ENCODE measurements around the gene CPA2.
"Not testable (repeated sequence)": the region's sequence is repeated elsewhere in the genome, so short reads cannot be mapped to it uniquely, and the experiment has no call there.

The CPA2 gene

DNA sequence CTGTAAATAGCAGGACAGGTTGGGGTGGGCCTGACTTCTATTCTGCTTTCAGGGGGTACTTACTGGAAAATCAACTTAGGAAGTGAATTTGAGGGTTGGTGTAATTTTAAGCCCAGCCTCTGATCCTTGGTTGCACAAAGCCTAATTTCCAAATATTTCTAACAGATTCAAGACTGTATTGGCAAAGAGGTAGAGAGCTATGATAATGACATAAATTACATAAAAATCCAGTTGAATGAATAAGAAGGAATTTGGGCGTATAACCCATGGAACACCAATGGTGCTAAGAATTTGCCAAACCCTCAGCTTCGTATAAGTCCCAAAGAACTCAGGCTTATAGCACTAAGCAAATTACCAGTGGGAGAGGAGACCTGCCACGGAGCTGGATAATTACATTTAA, 38.2 kb downstream of the CPA2 start:
- DNase-seq, result no peak

DNA sequence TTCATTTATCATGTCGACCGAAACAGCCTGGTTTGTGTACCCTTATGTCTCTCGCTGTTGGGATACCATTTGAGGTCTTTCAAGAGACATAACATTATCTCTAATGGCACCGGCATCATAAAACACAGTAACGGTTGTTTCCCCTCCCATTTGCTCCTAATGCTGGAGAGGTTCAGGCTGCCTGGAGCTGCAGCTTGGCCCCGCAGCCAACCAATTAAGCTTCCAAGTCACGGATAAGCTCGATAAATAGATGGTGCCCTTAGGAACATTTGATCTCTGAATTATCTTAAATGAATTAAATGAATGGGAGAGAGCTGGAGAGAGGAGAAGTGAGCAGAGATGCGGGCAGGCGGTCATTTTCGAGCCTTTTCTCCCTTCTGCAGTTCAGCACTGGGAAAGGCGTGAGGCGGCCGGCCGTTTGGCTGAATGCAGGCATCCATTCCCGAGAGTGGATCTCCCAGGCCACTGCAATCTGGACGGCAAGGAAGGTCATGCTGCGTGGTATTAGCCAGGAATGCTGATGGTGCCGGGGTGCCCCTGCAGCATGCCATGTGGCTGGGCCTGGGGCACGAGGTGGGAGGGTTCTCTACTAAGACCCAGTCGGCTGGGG, 38.9 kb downstream of the CPA2 start:
- no peak for DNase-seq

DNA sequence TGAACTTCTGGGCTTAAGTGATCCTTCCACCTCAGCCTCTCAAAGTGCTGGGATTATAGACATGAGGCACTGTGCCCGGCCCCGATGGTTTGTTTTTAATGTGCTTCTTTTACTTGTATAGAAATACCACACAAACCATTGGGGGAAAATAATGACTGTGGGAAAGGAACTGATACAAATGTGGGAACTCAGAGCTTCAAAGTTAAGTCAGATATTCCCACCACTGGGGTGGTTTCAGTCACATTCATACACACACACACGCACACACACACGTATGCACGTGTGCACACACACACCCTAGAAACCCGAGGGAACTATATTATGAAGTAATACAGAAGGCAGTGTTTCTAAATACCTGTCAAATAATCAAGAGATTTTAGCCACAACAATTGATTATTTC, 43.3 kb downstream of the CPA2 start:
- DNase-seq, result no peak

DNA sequence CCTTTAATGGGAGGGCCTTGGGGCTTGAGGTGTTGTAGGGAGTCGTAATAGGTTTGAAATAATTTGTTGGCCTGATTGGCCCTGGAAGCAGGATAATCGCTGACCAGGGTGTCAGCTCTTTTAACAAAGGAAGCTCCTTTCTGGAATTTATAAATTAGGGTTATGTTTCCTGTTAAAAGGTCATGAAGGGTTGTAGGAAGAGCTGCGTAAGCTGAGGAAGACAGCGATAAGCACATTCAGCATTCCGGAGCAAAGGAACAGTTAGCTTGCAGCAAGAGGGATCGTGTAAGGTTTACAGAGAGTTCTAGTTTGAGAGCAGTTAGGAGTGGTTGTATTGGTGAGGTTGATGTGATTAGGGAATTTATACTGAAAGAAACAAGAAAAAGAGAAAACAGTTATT, 47.6 kb downstream of the CPA2 start:
- no peak for DNase-seq

DNA sequence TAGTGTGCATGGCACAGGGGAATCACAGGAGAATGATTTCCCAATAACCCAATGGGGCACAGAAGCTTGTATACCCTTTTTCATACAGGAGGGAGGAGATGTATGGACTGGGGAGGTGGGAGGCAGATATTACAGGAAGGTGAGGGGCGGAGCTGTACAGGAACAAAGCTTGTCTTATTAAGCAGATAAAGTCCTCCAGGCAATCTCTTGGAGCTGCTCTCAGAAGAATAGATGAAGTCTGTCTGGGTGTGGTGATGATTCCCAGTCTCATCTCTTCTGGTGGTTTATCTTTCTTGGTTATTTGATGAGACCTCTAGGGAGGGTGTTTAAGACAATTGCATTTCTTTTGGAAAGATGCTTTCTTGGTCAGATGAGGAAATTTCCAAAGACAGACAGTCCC, 52.9 kb downstream of the CPA2 start:
- no peak for DNase-seq

DNA sequence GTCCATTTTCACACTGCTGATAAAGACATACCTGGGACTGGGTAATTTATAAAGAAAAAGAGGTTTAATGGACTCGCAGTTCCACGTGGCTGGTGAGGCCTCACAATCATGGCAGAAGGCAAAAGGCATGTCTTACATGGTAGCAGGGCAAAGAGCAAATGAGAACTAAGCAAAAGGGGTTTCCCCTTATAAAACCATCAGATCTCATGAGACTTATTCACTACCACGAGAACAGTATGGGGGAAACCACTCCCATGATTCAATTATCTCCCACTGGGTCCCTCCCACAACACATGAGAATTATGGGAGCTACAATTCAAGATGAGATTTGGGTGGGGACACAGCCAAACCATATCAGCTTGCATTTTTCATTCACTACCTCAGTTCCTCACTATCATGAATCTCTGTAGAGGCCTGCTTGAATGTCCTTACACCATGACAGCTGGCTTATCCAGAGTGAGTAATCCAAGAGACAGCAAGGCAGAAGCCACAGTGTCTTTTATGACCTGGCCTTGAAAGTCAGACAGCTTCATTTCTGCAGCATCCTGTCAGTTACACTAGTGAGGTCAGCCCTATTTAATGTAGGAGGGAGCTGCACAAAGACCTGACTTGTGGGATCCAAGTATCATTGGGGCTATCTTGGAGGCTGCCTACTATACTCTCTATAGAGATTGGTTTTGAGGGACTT, 55.0 kb downstream of the CPA2 start:
- DNase-seq, result not testable (repeated sequence)

DNA sequence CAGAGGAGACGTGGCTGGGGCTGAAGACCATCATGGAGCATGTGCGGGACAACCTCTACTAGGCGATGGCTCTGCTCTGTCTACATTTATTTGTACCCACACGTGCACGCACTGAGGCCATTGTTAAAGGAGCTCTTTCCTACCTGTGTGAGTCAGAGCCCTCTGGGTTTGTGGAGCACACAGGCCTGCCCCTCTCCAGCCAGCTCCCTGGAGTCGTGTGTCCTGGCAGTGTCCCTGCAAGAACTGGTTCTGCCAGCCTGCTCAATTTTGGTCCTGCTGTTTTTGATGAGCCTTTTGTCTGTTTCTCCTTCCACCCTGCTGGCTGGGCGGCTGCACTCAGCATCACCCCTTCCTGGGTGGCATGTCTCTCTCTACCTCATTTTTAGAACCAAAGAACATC, 56.0 kb downstream of the CPA2 start:
- no peak for DNase-seq

DNA sequence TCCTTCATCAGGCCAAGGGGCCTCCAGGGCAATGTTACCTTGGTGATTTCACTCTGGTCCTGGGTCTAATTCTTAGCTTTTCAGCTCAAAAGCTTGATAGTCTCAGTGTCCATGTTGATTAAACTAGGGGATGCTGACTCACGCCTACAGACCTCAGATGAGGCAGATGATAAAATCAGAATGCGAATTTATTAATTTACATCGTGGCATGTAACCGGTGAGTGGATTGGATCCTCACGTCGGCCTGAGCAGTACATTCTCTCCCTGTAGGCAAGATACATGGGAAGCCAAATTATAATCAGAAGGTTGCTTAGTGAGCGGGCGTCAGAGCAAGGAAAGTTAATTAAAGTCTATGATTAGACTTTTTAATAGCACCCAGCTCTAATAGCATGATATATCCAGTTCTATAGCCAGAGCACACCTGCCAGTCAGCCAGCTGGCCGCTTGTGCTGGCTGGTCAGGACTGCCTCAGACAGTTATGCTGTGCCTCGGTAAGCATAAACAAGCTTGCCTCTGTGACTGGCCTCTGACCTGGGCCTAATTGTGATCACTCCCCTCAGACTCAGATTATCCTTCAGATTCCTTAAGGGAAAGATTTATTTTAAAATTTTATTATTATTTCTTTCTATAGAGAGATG, 57.8 kb downstream of the CPA2 start:
- no peak for DNase-seq

DNA sequence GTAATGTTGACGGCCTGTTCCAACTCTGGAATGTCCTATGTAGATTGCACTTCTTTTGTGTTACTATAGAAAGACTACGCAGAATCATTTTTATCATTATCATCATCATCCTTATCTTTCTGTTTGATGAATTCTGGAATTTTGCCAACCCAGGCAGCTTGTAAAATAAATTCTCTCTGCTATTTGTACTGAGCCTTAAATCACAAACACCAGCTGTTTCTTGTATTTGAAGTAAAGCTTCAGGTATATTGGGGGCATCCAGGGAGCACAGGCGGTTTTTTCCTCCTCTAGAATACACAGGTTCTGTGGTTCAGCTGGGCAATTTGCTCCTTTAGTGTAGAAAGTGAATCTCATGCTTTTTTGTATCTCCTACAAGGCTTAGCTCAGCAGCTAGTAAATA, 63.0 kb downstream of the CPA2 start:
- no peak for DNase-seq

DNA sequence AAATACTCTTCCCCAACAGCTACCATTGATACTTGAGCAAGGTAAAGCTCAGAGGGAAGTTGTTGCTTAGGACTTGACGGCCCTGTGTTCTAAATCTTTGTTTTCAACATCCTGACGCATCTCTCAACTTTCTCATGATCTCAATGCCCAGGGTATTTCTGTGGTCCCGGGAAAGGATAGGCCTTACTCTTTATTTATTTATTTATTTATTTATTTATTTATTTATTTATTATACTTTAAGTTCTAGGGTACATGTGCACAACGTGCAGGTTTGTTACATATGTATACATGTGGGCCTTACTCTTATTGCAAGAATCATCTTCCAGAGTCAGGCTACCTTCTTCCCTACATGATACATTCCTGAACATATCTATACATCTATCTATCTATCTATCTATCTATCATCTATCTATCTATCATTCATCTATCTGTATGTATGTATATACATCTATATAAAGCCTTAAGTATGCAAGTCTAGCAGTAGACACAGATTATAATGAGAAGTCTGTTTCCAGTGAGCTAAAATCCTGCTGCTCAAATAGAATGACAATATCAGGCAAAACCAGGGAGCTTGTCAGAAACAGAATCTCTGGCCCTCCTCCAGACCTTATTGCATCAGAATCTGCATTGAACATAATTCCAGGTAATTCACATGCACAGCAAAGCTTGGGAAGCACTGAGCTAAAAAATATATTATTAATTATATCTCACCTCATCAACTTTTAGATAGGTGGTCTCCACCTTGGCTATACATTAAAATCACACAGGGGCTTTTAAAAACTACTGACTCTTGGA, 65.8 kb downstream of the CPA2 start:
- no peak for DNase-seq

DNA sequence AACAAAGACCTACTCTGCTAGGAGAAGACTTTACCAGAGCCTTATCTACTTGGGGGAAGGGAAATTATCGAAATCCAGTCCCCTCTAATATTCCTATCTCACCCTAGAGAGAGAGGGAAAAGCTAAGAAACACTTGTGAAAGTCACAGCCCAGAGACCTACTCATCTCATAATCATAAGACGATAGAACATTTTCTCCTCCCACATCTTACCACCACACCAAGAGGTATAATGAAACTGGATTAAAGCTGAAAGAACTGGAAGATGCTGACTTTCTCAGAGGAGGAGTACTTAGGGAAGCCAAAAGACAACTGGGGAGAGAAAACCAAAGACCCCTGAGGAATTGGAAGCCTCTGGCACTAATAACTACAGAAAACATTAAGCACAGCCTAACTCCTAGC, 67.2 kb downstream of the CPA2 start:
- DNase-seq, result no peak

DNA sequence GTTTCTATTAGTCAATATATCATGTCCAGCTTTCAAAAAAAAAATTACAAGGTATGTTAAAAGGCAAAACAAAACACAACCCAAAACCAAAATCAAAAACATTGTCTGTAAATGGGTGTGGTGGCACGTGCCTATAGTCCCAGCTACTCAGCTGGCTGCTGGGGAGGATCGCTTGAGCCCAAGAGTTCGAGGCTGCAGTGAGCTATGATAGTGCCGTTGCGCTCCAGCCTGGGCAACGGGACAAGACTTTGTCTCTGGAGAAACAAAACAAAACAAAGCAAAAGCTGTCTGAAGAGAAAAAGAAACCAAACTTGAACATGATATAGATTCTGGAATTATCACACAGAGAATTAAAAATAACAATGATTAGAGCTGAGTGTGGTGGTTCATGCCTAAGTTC, 67.6 kb downstream of the CPA2 start:
- no peak for DNase-seq

DNA sequence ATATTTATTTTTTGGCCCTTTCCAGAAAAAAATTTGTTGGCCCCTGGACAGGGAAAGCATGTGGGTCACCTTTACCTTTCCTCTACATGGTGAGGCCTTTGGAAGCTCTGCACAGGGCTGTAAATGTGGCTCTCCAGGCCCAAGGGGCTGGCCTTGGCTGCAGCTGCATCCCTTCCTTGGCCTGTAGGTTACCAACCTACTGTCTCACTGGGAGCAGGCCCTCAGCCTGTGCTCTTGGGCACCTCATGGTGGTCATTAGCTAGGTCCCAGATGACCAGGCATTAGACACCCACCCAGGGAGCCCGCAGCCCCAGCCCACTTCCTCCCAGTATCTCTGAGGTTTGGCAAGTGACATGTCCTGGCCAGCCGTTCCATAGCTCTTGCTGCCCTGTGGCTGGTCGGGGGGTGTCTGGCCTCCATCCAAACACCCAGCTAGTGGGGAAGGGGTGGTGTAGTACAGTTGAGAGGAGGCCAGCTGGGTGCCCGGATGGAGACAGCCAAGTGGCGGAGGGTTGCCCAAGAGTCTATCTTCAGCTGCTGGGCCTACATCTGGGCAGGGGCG, 70.8 kb downstream of the CPA2 start:
- no peak for DNase-seq

DNA sequence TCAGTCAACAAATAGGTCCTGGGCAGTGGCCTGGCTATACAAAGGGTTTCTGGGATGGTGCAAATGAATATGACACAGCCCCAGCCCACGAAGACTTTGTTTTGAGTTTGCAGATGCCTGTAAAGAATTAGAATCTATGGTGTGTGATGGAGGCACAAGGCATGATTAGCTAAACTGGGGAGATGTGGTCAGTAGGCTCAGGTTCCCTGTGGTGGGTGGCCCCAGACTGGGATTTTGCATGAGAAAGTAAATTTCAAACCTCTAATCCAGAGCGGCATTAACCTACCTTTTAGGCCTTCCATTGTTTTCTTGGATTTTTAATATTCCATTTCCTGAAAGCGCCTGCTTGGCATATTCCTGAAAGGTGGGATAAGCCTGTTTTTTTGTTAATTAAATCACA, 71.6 kb downstream of the CPA2 start:
- no peak for DNase-seq

All from amygdala (tissue), 56 donors.